Measurements from ENCODE around the gene DISC1.

DISC1 gene

DNA sequence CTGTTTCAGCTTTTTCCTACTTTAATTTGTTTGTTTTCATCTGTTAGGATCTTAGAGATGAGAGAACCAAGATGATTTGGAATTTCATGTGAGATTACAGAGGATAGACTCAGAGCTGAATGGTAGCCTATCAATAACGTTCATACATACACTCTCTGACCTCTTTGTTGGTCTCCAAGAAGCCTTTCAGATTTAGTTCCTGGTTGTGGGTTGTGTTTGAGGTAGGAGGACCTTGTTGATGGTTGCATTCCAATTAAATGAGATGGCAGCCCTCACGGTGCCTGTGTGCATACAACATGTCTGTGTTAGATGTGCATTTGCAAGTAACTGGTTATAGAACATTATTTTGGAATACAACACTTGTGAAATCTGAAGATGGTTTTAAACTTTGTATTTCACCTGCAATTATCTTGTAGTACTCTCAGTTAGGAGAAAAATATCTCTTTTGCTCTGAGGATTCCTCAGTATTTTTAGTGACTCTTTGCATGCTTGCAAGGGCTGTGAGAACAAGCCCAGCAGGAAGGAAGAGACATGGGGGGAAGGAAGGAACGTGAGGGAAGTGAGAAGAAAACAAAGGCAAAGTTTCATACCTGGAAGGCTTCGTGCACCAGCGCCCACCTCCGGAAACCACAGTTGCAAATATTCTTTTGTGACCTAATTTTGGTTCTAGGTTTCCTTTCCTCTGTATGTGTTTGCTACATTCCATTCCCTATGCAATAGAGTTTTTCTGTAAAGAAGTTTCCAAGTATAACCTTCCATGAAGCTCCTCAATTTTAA, 291.8 kb downstream of the DISC1 start:
- TF ChIP-seq, protein P1, sequence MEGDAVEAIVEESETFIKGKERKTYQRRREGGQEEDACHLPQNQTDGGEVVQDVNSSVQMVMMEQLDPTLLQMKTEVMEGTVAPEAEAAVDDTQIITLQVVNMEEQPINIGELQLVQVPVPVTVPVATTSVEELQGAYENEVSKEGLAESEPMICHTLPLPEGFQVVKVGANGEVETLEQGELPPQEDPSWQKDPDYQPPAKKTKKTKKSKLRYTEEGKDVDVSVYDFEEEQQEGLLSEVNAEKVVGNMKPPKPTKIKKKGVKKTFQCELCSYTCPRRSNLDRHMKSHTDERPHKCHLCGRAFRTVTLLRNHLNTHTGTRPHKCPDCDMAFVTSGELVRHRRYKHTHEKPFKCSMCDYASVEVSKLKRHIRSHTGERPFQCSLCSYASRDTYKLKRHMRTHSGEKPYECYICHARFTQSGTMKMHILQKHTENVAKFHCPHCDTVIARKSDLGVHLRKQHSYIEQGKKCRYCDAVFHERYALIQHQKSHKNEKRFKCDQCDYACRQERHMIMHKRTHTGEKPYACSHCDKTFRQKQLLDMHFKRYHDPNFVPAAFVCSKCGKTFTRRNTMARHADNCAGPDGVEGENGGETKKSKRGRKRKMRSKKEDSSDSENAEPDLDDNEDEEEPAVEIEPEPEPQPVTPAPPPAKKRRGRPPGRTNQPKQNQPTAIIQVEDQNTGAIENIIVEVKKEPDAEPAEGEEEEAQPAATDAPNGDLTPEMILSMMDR (IDR thresholded peaks at IDR 0.05; ENCODE audit: insufficient read depth, low read length): no peak
- TF ChIP-seq SPI1 (IDR thresholded peaks at IDR 0.05; ENCODE audit: borderline replicate concordance, low read depth): no peak
- no peak for TF ChIP-seq POLR2AphosphoS5 (IDR thresholded peaks at IDR 0.05; ENCODE audit: low read depth)
- no peak for TF ChIP-seq GABPA (IDR thresholded peaks at IDR 0.05; ENCODE audit: low read depth)
- TF ChIP-seq, protein P2, sequence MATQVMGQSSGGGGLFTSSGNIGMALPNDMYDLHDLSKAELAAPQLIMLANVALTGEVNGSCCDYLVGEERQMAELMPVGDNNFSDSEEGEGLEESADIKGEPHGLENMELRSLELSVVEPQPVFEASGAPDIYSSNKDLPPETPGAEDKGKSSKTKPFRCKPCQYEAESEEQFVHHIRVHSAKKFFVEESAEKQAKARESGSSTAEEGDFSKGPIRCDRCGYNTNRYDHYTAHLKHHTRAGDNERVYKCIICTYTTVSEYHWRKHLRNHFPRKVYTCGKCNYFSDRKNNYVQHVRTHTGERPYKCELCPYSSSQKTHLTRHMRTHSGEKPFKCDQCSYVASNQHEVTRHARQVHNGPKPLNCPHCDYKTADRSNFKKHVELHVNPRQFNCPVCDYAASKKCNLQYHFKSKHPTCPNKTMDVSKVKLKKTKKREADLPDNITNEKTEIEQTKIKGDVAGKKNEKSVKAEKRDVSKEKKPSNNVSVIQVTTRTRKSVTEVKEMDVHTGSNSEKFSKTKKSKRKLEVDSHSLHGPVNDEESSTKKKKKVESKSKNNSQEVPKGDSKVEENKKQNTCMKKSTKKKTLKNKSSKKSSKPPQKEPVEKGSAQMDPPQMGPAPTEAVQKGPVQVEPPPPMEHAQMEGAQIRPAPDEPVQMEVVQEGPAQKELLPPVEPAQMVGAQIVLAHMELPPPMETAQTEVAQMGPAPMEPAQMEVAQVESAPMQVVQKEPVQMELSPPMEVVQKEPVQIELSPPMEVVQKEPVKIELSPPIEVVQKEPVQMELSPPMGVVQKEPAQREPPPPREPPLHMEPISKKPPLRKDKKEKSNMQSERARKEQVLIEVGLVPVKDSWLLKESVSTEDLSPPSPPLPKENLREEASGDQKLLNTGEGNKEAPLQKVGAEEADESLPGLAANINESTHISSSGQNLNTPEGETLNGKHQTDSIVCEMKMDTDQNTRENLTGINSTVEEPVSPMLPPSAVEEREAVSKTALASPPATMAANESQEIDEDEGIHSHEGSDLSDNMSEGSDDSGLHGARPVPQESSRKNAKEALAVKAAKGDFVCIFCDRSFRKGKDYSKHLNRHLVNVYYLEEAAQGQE (IDR thresholded peaks at IDR 0.05; ENCODE audit: insufficient replicate concordance, low read depth): no peak
- Histone ChIP-seq H3K27me3 (ENCODE audit: insufficient read depth, poor library complexity, severe bottlenecking) (no peaks in the 10 kb centered on the region), H3K27ac (replicated peaks) (no peak overlapping the region), H3K4me3 (replicated peaks; ENCODE audit: insufficient read depth, low read length) (no peak overlapping the region)
- DNase-seq (ENCODE audit: low read depth in 1 of 2, low spot score in 1 of 2): no peak

DNA sequence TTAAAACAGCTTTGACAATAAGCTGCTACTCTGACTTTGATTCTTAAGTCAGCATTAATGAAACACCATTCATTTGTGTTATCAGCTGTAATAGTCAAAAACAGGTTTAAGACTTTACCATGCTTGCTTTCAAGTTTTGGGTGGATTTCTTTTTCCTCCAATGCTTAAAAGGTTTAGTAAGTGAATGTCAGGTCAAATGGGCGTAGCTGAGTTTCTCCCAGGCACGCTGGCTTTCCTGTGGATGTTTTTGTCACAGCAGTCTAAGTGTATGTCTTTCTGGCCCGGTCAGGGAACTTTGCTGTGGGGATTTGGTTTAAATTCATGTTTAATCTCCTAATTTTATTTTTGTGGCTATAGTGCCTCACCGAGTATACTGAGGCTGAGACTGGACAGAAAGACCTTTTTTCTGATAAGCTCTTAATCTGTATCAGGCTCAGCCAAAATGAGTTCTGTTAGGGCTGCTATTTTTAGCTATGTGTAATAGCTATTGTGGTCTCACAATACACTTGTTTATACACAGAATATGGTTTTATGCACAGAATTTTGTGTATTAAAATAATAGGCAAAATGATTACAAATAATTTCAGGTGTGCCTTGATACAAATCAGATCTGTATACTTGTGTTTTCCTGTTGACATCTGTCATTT, 292.8 kb downstream of the DISC1 start:
- H3K27ac ChIP-seq (replicated peaks): no peak overlapping the region
- no peak overlapping the region for H3K4me3 ChIP-seq (replicated peaks; ENCODE audit: insufficient read depth, low read length)
- no peak for DNase-seq (ENCODE audit: low read depth in 1 of 2, low spot score in 1 of 2)

DNA sequence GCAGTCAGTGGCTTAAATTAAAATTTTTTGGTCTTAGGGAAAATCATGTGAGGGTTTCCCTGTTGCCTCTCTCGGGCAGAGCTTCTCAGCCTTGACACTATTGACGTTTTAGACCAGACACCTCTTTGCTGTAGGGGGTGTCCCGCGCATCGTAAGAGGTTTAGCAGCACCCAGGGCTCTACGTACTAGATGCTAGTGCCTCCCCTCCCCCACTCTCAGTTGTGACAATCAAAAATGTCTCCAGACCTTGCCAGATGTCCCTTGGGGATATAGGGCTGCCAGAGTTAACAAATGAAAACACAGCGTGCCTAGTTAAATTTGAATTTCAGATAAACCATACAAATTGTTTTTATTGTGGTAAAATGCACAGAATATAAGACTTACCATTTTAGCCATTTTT, 293.3 kb downstream of the DISC1 start:
- TF ChIP-seq, protein P2 (IDR thresholded peaks at IDR 0.05; ENCODE audit: insufficient replicate concordance, low read depth): no peak
- TF ChIP-seq SPI1 (IDR thresholded peaks at IDR 0.05; ENCODE audit: borderline replicate concordance, low read depth): no peak
- no peak for TF ChIP-seq GABPA (IDR thresholded peaks at IDR 0.05; ENCODE audit: low read depth)
- TF ChIP-seq POLR2AphosphoS5 (IDR thresholded peaks at IDR 0.05; ENCODE audit: low read depth): no peak
- TF ChIP-seq, protein P1 (IDR thresholded peaks at IDR 0.05; ENCODE audit: insufficient read depth, low read length): no peak
- no peak overlapping the region for H3K4me3 ChIP-seq (replicated peaks; ENCODE audit: insufficient read depth, low read length)
- DNase-seq (ENCODE audit: low read depth in 1 of 2, low spot score in 1 of 2): no peak
- H3K27ac ChIP-seq (replicated peaks): no peak overlapping the region
- no peaks in the 10 kb centered on the region for H3K27me3 ChIP-seq (ENCODE audit: insufficient read depth, poor library complexity, severe bottlenecking)

More for the DNA sequence above, 292.8 kb downstream of the DISC1 start:
- H3K27me3 ChIP-seq (ENCODE audit: insufficient read depth, poor library complexity, severe bottlenecking): no peaks in the 10 kb centered on the region
- TF ChIP-seq, protein P1 (IDR thresholded peaks at IDR 0.05; ENCODE audit: insufficient read depth, low read length): no peak
- no peak for TF ChIP-seq GABPA (IDR thresholded peaks at IDR 0.05; ENCODE audit: low read depth)
- no peak for TF ChIP-seq POLR2AphosphoS5 (IDR thresholded peaks at IDR 0.05; ENCODE audit: low read depth)
- TF ChIP-seq SPI1 (IDR thresholded peaks at IDR 0.05; ENCODE audit: borderline replicate concordance, low read depth): no peak
- TF ChIP-seq, protein P2 (IDR thresholded peaks at IDR 0.05; ENCODE audit: insufficient replicate concordance, low read depth): no peak

All from HL-60 (cell line).